ENCODE measurements around the gene ACAP2. TPM values are rescaled to one million over a fixed set of nuclear protein-coding genes. Genes with fewer than 3 reads are reported as not detected.
A peak's percentile ranks its signal among the peaks of the same experiment; 100 is the strongest.

The ACAP2 gene
- total RNA-seq, 1 donor from 2014 or later: 46.0 TPM

GRCh38 chr3:195423818-195424217 lies 19.0 kb downstream of the ACAP2 start:
- H3K9me3 Mint-ChIP-seq (ENCODE audit: unreplicated experiment): no peaks in the 10 kb centered on the region
- H3K27ac Mint-ChIP-seq (ENCODE audit: unreplicated experiment): no peak overlapping the region
- no peak for TF ChIP-seq EZH2 (IDR thresholded peaks at IDR 0.05; ENCODE audit: insufficient read depth, low read length)
- no peak for TF ChIP-seq CTCF (IDR thresholded peaks at IDR 0.05; ENCODE audit: insufficient read depth, low read depth, low read length)
- no peaks in the 10 kb centered on the region for H3K27me3 Mint-ChIP-seq (ENCODE audit: low read depth, unreplicated experiment)
- no peak overlapping the region for H3K4me3 Mint-ChIP-seq (ENCODE audit: unreplicated experiment)
- Histone ChIP-seq H3K4me1 (ENCODE audit: insufficient read depth, low read length) (no peaks in the 10 kb centered on the region), H4K20me1 (ENCODE audit: insufficient read depth, low read length) (peaks cover 51% of the 10 kb centered on the region), H3K27me3 (ENCODE audit: insufficient read depth, low read length) (no peaks in the 10 kb centered on the region), H2AFZ (ENCODE audit: low read depth, low read length) (no peak overlapping the region), H3K4me3 (ENCODE audit: insufficient read depth, low read depth, low read length) (no peak overlapping the region), H3K9me3 (ENCODE audit: insufficient read depth, low read depth, low read length) (no peaks in the 10 kb centered on the region), H3K4me2 (ENCODE audit: low read length) (no peak overlapping the region), H3K79me2 (ENCODE audit: insufficient read depth, low read length) (peaks cover 86% of the 10 kb centered on the region), H3K9ac (ENCODE audit: low read length) (no peak overlapping the region), H3K36me3 (ENCODE audit: insufficient read depth, low read length) (no peaks in the 10 kb centered on the region), H3K27ac (ENCODE audit: low read depth, low read length) (no peak overlapping the region)
- no peak for FAIRE-seq
- no peak for DNase-seq (ENCODE audit: low read depth)
- no peaks in the 10 kb centered on the region for H3K36me3 Mint-ChIP-seq (ENCODE audit: low read depth, unreplicated experiment)
- peaks cover 3% of the 10 kb centered on the region for H3K4me1 Mint-ChIP-seq (ENCODE audit: low read depth, unreplicated experiment)

GRCh38 chr3:195421400-195421799 lies 21.4 kb downstream of the ACAP2 start:
- Histone ChIP-seq H3K27ac (ENCODE audit: low read depth, low read length) (no peak overlapping the region), H3K79me2 (ENCODE audit: insufficient read depth, low read length) (peaks cover 85% of the 10 kb centered on the region), H4K20me1 (ENCODE audit: insufficient read depth, low read length) (peaks cover 55% of the 10 kb centered on the region), H3K4me2 (ENCODE audit: low read length) (no peak overlapping the region), H3K27me3 (ENCODE audit: insufficient read depth, low read length) (no peaks in the 10 kb centered on the region), H3K9me3 (ENCODE audit: insufficient read depth, low read depth, low read length) (no peaks in the 10 kb centered on the region), H3K4me1 (ENCODE audit: insufficient read depth, low read length) (no peaks in the 10 kb centered on the region), H3K36me3 (ENCODE audit: insufficient read depth, low read length) (no peaks in the 10 kb centered on the region), H3K4me3 (ENCODE audit: insufficient read depth, low read depth, low read length) (no peak overlapping the region), H2AFZ (ENCODE audit: low read depth, low read length) (no peak overlapping the region), H3K9ac (ENCODE audit: low read length) (no peak overlapping the region)
- FAIRE-seq (no peak), DNase-seq (ENCODE audit: low read depth) (peak; percentile 10)
- no peaks in the 10 kb centered on the region for H3K36me3 Mint-ChIP-seq (ENCODE audit: low read depth, unreplicated experiment)
- H3K4me1 Mint-ChIP-seq (ENCODE audit: low read depth, unreplicated experiment): peaks cover 11% of the 10 kb centered on the region
- H3K27me3 Mint-ChIP-seq (ENCODE audit: low read depth, unreplicated experiment): no peaks in the 10 kb centered on the region
- H3K4me3 Mint-ChIP-seq (ENCODE audit: unreplicated experiment): no peak overlapping the region
- H3K9me3 Mint-ChIP-seq (ENCODE audit: unreplicated experiment): no peaks in the 10 kb centered on the region
- no peak overlapping the region for H3K27ac Mint-ChIP-seq (ENCODE audit: unreplicated experiment)
- no peak for TF ChIP-seq EZH2 (IDR thresholded peaks at IDR 0.05; ENCODE audit: insufficient read depth, low read length)
- TF ChIP-seq CTCF (IDR thresholded peaks at IDR 0.05; ENCODE audit: insufficient read depth, low read depth, low read length): no peak

- no peaks in the 10 kb centered on the region for H3K36me3 ChIP-seq (ENCODE audit: insufficient read depth, low read length)
- H3K4me1 Mint-ChIP-seq (ENCODE audit: low read depth, unreplicated experiment): peaks cover 11% of the 10 kb centered on the region
- no peak for FAIRE-seq
- H3K79me2 ChIP-seq (ENCODE audit: insufficient read depth, low read length): peaks cover 81% of the 10 kb centered on the region
- no peaks in the 10 kb centered on the region for H3K36me3 Mint-ChIP-seq (ENCODE audit: low read depth, unreplicated experiment)
- peak; percentile 3 for DNase-seq (ENCODE audit: low read depth)
- no peak overlapping the region for H3K9ac ChIP-seq (ENCODE audit: low read length)
- no peaks in the 10 kb centered on the region for H3K27me3 Mint-ChIP-seq (ENCODE audit: low read depth, unreplicated experiment)
- no peak overlapping the region for H3K27ac Mint-ChIP-seq (ENCODE audit: unreplicated experiment)
- H3K4me3 ChIP-seq (ENCODE audit: insufficient read depth, low read depth, low read length): no peak overlapping the region
- no peaks in the 10 kb centered on the region for H3K4me1 ChIP-seq (ENCODE audit: insufficient read depth, low read length)
- H3K27me3 ChIP-seq (ENCODE audit: insufficient read depth, low read length): no peaks in the 10 kb centered on the region
- TF ChIP-seq EZH2 (IDR thresholded peaks at IDR 0.05; ENCODE audit: insufficient read depth, low read length) (no peak), CTCF (IDR thresholded peaks at IDR 0.05; ENCODE audit: insufficient read depth, low read depth, low read length) (no peak)
- no peaks in the 10 kb centered on the region for H3K9me3 Mint-ChIP-seq (ENCODE audit: unreplicated experiment)
- no peak overlapping the region for H3K27ac ChIP-seq (ENCODE audit: low read depth, low read length)
- H4K20me1 ChIP-seq (ENCODE audit: insufficient read depth, low read length): peaks cover 58% of the 10 kb centered on the region
- no peak overlapping the region for H3K4me3 Mint-ChIP-seq (ENCODE audit: unreplicated experiment)
- H3K4me2 ChIP-seq (ENCODE audit: low read length): no peak overlapping the region
- no peak overlapping the region for H2AFZ ChIP-seq (ENCODE audit: low read depth, low read length)
- H3K9me3 ChIP-seq (ENCODE audit: insufficient read depth, low read depth, low read length): no peaks in the 10 kb centered on the region
Observed at GRCh38 chr3:195416795-195417194, 26.0 kb downstream of the ACAP2 start.
